Progenitor cell of endocrine pancreas (in vitro differentiated cells): ENCODE measurements around the gene GNLY. TPM values are rescaled to one million over a fixed set of nuclear protein-coding genes. Genes with fewer than 3 reads are reported as not detected.

Experiments
- DNase-seq: peaks from one replicate; pipeline ENCODE4 v3.0.0; 2021; ENCODE audit warnings: low spot score; ENCODE audit not compliant: unreplicated experiment
- H3K27ac Mint-ChIP-seq: 2 replicates; pipeline ENCODE4 v1.8.0; 2021; ENCODE audit warnings: mild to moderate bottlenecking, moderate library complexity, mixed read lengths
- H3K27me3 Mint-ChIP-seq: 2 replicates; pipeline ENCODE4 v1.8.0; 2021; ENCODE audit warnings: mixed read lengths
- H3K36me3 Mint-ChIP-seq: 2 replicates; pipeline ENCODE4 v1.8.0; 2022; ENCODE audit warnings: mixed read lengths; ENCODE audit not compliant: insufficient read depth
- H3K4me1 Mint-ChIP-seq: 2 replicates; pipeline ENCODE4 v1.8.0; 2021; ENCODE audit warnings: low read depth, mixed read lengths
- H3K4me3 Mint-ChIP-seq: 2 replicates; pipeline ENCODE4 v1.8.0; 2021; ENCODE audit warnings: low read depth, mild to moderate bottlenecking, moderate library complexity, mixed read lengths
- H3K9me3 Mint-ChIP-seq: 2 replicates; pipeline ENCODE4 v1.8.0; 2021; ENCODE audit warnings: low read depth, mixed read lengths
- CTCF ChIP-seq: fragments of 200-600 bp; sonication (generic); IDR thresholded peaks from one replicate; pipeline ENCODE4 v1.5.0; 2021; ENCODE audit warnings: antibody characterized with exemption, mild to moderate bottlenecking; ENCODE audit not compliant: unreplicated experiment
- total RNA-seq: library from RNA; stranded (reverse); gene quantifications from 2 replicates; pipeline ENCODE4 v1.2.1, GENCODE V29; 2021

Gene GNLY
- total RNA-seq, 1 donor from 2014 or later = not detected

GRCh38 chr2:85744055-85744454, 49.9 kb downstream of the GNLY start:
- no peak for TF ChIP-seq CTCF
- Mint-ChIP-seq H3K9me3 (no peaks in the 10 kb centered on the region), H3K27ac (no peak overlapping the region), H3K36me3 (no peaks in the 10 kb centered on the region), H3K4me1 (peaks cover 20% of the 10 kb centered on the region), H3K27me3 (peaks cover 49% of the 10 kb centered on the region), H3K4me3 (no peak overlapping the region)
- DNase-seq = no peak

- H3K27ac Mint-ChIP-seq = no peak overlapping the region
- H3K27me3 Mint-ChIP-seq = peaks cover 54% of the 10 kb centered on the region
- TF ChIP-seq CTCF = no peak
- H3K4me1 Mint-ChIP-seq = peaks cover 20% of the 10 kb centered on the region
- no peak for DNase-seq
- no peaks in the 10 kb centered on the region for H3K36me3 Mint-ChIP-seq
- no peaks in the 10 kb centered on the region for H3K9me3 Mint-ChIP-seq
- H3K4me3 Mint-ChIP-seq = no peak overlapping the region
Observed at GRCh38 chr2:85744741-85745601, 50.8 kb downstream of the GNLY start.

GRCh38 chr2:85745619-85746018, 51.5 kb downstream of the GNLY start:
- H3K27me3 Mint-ChIP-seq = peaks cover 61% of the 10 kb centered on the region
- H3K4me3 Mint-ChIP-seq = no peak overlapping the region
- DNase-seq = no peak
- H3K9me3 Mint-ChIP-seq = no peaks in the 10 kb centered on the region
- H3K27ac Mint-ChIP-seq = no peak overlapping the region
- peaks cover 20% of the 10 kb centered on the region for H3K4me1 Mint-ChIP-seq
- TF ChIP-seq CTCF = no peak
- H3K36me3 Mint-ChIP-seq = no peaks in the 10 kb centered on the region

GRCh38 chr2:85746321-85747004, 52.3 kb downstream of the GNLY start:
- no peaks in the 10 kb centered on the region for H3K36me3 Mint-ChIP-seq
- H3K9me3 Mint-ChIP-seq = no peaks in the 10 kb centered on the region
- peaks cover 63% of the 10 kb centered on the region for H3K27me3 Mint-ChIP-seq
- DNase-seq = no peak
- no peak for TF ChIP-seq CTCF
- H3K4me3 Mint-ChIP-seq = no peak overlapping the region
- no peak overlapping the region for H3K27ac Mint-ChIP-seq
- peaks cover 18% of the 10 kb centered on the region for H3K4me1 Mint-ChIP-seq

- peaks cover 8% of the 10 kb centered on the region for H3K4me1 Mint-ChIP-seq
- TF ChIP-seq CTCF = no peak
- H3K27me3 Mint-ChIP-seq = peaks cover 71% of the 10 kb centered on the region
- no peaks in the 10 kb centered on the region for H3K9me3 Mint-ChIP-seq
- no peak for DNase-seq
- no peaks in the 10 kb centered on the region for H3K36me3 Mint-ChIP-seq
- H3K27ac Mint-ChIP-seq = no peak overlapping the region
- H3K4me3 Mint-ChIP-seq = no peak overlapping the region
Observed at GRCh38 chr2:85747441-85747840, 53.3 kb downstream of the GNLY start.
